Gastroesophageal sphincter (tissue), 4 donors: Measurements from ENCODE around the gene RCSD1. TPM values are rescaled to one million over a fixed set of nuclear protein-coding genes. Genes with fewer than 3 reads are reported as not detected.

Experiments
- ATAC-seq: fragments of 150-250 bp; one replicate; pipeline ENCODE4 v1.9.1; 2016; ENCODE audit warnings: mild to moderate bottlenecking, moderate library complexity
- H3K27ac ChIP-seq, 4 donors: fragments of 200-600 bp; sonication (generic) in 3 of 4; 1 replicate in 3 of 4; 2 replicates in 1 of 4; pipeline ENCODE4 v1.5.1; 2016 to 2019
- H3K27me3 ChIP-seq: fragments of 200-600 bp; sonication (generic); one replicate; pipeline ENCODE4 v1.5.1; 2019
- H3K36me3 ChIP-seq, 2 donors: fragments of 200-600 bp; sonication (generic); one replicate each; pipeline ENCODE4 v1.5.1; 2019; ENCODE audit warnings: control low read depth in 1 of 2
- H3K4me1 ChIP-seq, 3 donors: fragments of 200-600 bp; sonication (generic); 1 replicate in 2 of 3; 2 replicates in 1 of 3; pipeline ENCODE4 v1.5.1; 2016 to 2019; ENCODE audit warnings: control low read depth in 2 of 3
- H3K4me3 ChIP-seq, 2 donors: fragments of 200-600 bp; sonication (generic); one replicate each; pipeline ENCODE4 v1.5.1; 2019; ENCODE audit warnings: mild to moderate bottlenecking in 1 of 2, moderate library complexity in 1 of 2
- H3K9me3 ChIP-seq, 3 donors: fragments of 200-600 bp; sonication (generic); one replicate each; pipeline ENCODE4 v1.5.1; 2017 to 2019; ENCODE audit warnings: control low read depth in 2 of 3
- CTCF ChIP-seq, 4 experiments: fragments of 200-600 bp in 2 of 4; fragments of 450-650 bp in 2 of 4; sonication (generic) in 1 of 4; IDR thresholded peaks; one replicate each; pipeline ENCODE4 v1.5.1; 2017 to 2019; ENCODE audit warnings: antibody characterized with exemption in 4 of 4, mild to moderate bottlenecking in 2 of 4, moderate library complexity in 2 of 4
- EP300 ChIP-seq: sonication (generic); formaldehyde crosslinking; IDR thresholded peaks from one replicate; pipeline ENCODE4 v1.6.1; 2017; ENCODE audit warnings: antibody characterized with exemption, mild to moderate bottlenecking
- POLR2A ChIP-seq, 2 donors: fragments of 450-650 bp; IDR thresholded peaks; one replicate each; pipeline ENCODE4 v1.6.1; 2017; ENCODE audit warnings: antibody characterized with exemption in 2 of 2, mild to moderate bottlenecking in 2 of 2, moderate library complexity in 1 of 2
- POLR2AphosphoS5 ChIP-seq: sonication (generic); formaldehyde crosslinking; IDR thresholded peaks from one replicate; pipeline ENCODE4 v1.6.1; 2017; ENCODE audit warnings: antibody characterized with exemption
- WGBS, 2 donors: methylation state at CpG; one replicate each; pipeline ENCODE4 v1.1.5; 2018; ENCODE audit warnings: low coverage in 1 of 2; 5-methylcytosine and 5-hydroxymethylcytosine counted together
- total RNA-seq, 4 donors: library from RNA; depleted of rRNA; stranded (reverse); fragments of >200 nt; gene quantifications; one replicate each; pipeline ENCODE4 v1.1.0, GENCODE V29; 2016

Gene RCSD1
- total RNA-seq, 4 donors from 2014 or later, result 14.5 to 20.6 (median 17.3) TPM

GRCh38 chr1:167746988-167747655 is 117.1 kb downstream of the RCSD1 start:
- Histone ChIP-seq H3K36me3 (no peaks in the 10 kb centered on the region), H3K27ac (no peak overlapping the region), H3K4me1 (peaks cover 5 to 71% (median 6%) of the 10 kb centered on the region in 3 donors), H3K9me3 (no peaks in the 10 kb centered on the region), H3K4me3 (no peak overlapping the region), H3K27me3 (no peaks in the 10 kb centered on the region)
- no peak for ATAC-seq
- WGBS, 2 donors, result 74 to 83% methylated on average over 6 to 7 of the region's 7 CpGs
- TF ChIP-seq POLR2A (IDR thresholded peaks at IDR 0.05) (no peak), CTCF (IDR thresholded peaks at IDR 0.05) (no peak), POLR2AphosphoS5 (no peak), EP300 (no peak)

GRCh38 chr1:167747988-167748387 is 118.0 kb downstream of the RCSD1 start:
- ATAC-seq, result no peak
- Histone ChIP-seq H3K4me3 (no peak overlapping the region), H3K27me3 (no peaks in the 10 kb centered on the region), H3K9me3 (no peaks in the 10 kb centered on the region), H3K27ac (no peak overlapping the region), H3K4me1 (peaks cover 9 to 79% (median 11%) of the 10 kb centered on the region in 3 donors), H3K36me3 (no peaks in the 10 kb centered on the region)
- 88 to 100% methylated on average over 1 of the region's 1 CpG for WGBS, 2 donors
- TF ChIP-seq POLR2AphosphoS5 (no peak), POLR2A (IDR thresholded peaks at IDR 0.05) (no peak)

- H3K4me3 ChIP-seq, result no peak overlapping the region
- no peak overlapping the region for H3K27ac ChIP-seq
- TF ChIP-seq EP300 (no peak), POLR2A (IDR thresholded peaks at IDR 0.05) (no peak), CTCF (IDR thresholded peaks at IDR 0.05) (no peak), POLR2AphosphoS5 (no peak)
- H3K4me1 ChIP-seq, result peaks cover 9 to 82% (median 12%) of the 10 kb centered on the region in 3 donors
- ATAC-seq, result no peak
- H3K36me3 ChIP-seq, result no peaks in the 10 kb centered on the region
- H3K27me3 ChIP-seq, result no peaks in the 10 kb centered on the region
- H3K9me3 ChIP-seq, result no peaks in the 10 kb centered on the region
Observed at GRCh38 chr1:167748906-167749305, 118.9 kb downstream of the RCSD1 start.

GRCh38 chr1:167749741-167750140 is 119.7 kb downstream of the RCSD1 start:
- no peak overlapping the region for H3K27ac ChIP-seq
- H3K4me1 ChIP-seq, result peaks cover 8 to 79% (median 12%) of the 10 kb centered on the region in 3 donors
- H3K4me3 ChIP-seq, result no peak overlapping the region
- no peaks in the 10 kb centered on the region for H3K36me3 ChIP-seq
- 38 to 41% methylated on average over 1 to 2 of the region's 2 CpGs for WGBS, 2 donors
- no peak for TF ChIP-seq EP300
- TF ChIP-seq POLR2A (IDR thresholded peaks at IDR 0.05), result no peak
- no peak for TF ChIP-seq CTCF (IDR thresholded peaks at IDR 0.05)
- TF ChIP-seq POLR2AphosphoS5, result no peak
- ATAC-seq, result no peak
- no peaks in the 10 kb centered on the region for H3K9me3 ChIP-seq
- no peaks in the 10 kb centered on the region for H3K27me3 ChIP-seq

GRCh38 chr1:167750641-167751040 is 120.6 kb downstream of the RCSD1 start:
- WGBS, 2 donors, result 95 to 96% methylated on average over 2 of the region's 2 CpGs
- no peak for ATAC-seq
- TF ChIP-seq EP300, result no peak
- TF ChIP-seq CTCF (IDR thresholded peaks at IDR 0.05), result no peak
- no peak for TF ChIP-seq POLR2A (IDR thresholded peaks at IDR 0.05)
- no peak for TF ChIP-seq POLR2AphosphoS5

More at GRCh38 chr1:167750641-167751040, 120.6 kb downstream of the RCSD1 start:
- Histone ChIP-seq H3K36me3 (no peaks in the 10 kb centered on the region), H3K27ac (no peak overlapping the region), H3K27me3 (no peaks in the 10 kb centered on the region), H3K4me3 (no peak overlapping the region), H3K9me3 (no peaks in the 10 kb centered on the region), H3K4me1 (peaks cover 5 to 80% (median 12%) of the 10 kb centered on the region in 3 donors)
